MM.1S (cell line): Measurements from ENCODE around the gene DPP10.

Experiments
- CTCF ChIP-seq: fragments of 300-600 bp; sonication (generic); IDR thresholded peaks from 2 replicates; pipeline ENCODE4 v1.5.1; 2016; ENCODE audit warnings: antibody characterized with exemption, low read length, mixed read lengths
- EZH2 ChIP-seq: fragments of 300-600 bp; sonication (generic); optimal IDR thresholded peaks from 2 replicates; pipeline ENCODE3; 2017; ENCODE audit warnings: low read depth, mild to moderate bottlenecking, antibody characterized with exemption, low read length, mixed read lengths
- EZH2phosphoT487 ChIP-seq: fragments of 300-600 bp; sonication (generic); IDR thresholded peaks from 2 replicates; pipeline ENCODE4 v1.6.1; 2018; ENCODE audit warnings: antibody characterized with exemption, low read length

GRCh38 chr2:115481842-115482241 is 1039.4 kb downstream of the DPP10 start:
- TF ChIP-seq EZH2 (no peak), CTCF (no peak), EZH2phosphoT487 (no peak)
